Ectodermal cell (in vitro differentiated cells): ENCODE data around the gene PIGO.

Source experiments
- H3K27ac ChIP-seq: 2 replicates; pipeline ENCODE4 v1.7.0; 2013; ENCODE audit warnings: mild to moderate bottlenecking, low read depth, low read length; ENCODE audit not compliant: insufficient read depth, poor library complexity, severe bottlenecking
- H3K27me3 ChIP-seq: 2 replicates; pipeline ENCODE4 v1.7.0; 2013; ENCODE audit warnings: mild to moderate bottlenecking, low read length; ENCODE audit not compliant: insufficient read depth, control insufficient read depth, poor library complexity, severe bottlenecking
- H3K36me3 ChIP-seq: one replicate; pipeline ENCODE4 v1.7.0; 2013; ENCODE audit warnings: low read length; ENCODE audit not compliant: control insufficient read depth, insufficient read depth
- H3K4me1 ChIP-seq: one replicate; pipeline ENCODE4 v1.7.0; 2013; ENCODE audit warnings: low read length; ENCODE audit not compliant: control insufficient read depth, insufficient read depth
- H3K4me3 ChIP-seq: 2 replicates; pipeline ENCODE4 v1.7.0; 2013; ENCODE audit warnings: low read depth, low read length, control low read depth; ENCODE audit not compliant: insufficient read depth
- H3K9me3 ChIP-seq: 2 replicates; pipeline ENCODE4 v1.7.0; 2013; ENCODE audit warnings: mild to moderate bottlenecking, low read length, moderate library complexity; ENCODE audit not compliant: control insufficient read depth
- WGBS, 2 experiments: methylation state at CpG; one replicate each; pipeline ENCODE4 v1.1.7; 2013; ENCODE audit warnings: missing lambda C conversion rate in 2 of 2; 5-methylcytosine and 5-hydroxymethylcytosine counted together

The PIGO gene

DNA sequence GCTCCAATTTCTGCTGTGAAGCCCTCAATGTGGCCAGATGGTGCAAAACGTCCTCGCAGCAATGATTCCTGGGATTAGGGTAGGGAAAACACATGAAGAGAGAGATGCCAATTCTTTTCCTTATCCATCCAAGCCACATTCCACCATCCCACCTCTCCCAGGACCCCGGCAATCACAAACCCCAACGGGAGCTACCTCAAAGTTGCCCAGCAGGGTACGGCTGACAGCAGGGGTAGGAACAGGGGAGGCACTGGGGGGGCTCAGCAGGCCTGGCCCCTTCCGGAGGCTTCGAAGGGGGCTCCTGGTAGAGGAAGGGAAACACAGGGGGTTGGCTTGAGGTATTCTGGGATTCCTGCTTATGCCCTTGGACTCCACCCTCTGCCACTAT, 9.9 kb upstream of the PIGO start:
- Histone ChIP-seq H3K27me3 (no peaks in the 10 kb centered on the region), H3K4me1 (peaks cover 27% of the 10 kb centered on the region), H3K27ac (no peak overlapping the region), H3K4me3 (no peak overlapping the region), H3K9me3 (no peaks in the 10 kb centered on the region), H3K36me3 (peaks cover 30% of the 10 kb centered on the region)
- WGBS, 2 experiments, result 94 to 95% methylated on average over 7 of the region's 7 CpGs

- WGBS, 2 experiments, result 93 to 95% methylated on average over 12 to 13 of the region's 13 CpGs
- H3K4me1 ChIP-seq, result peaks cover 24% of the 10 kb centered on the region
- no peak overlapping the region for H3K4me3 ChIP-seq
- no peaks in the 10 kb centered on the region for H3K9me3 ChIP-seq
- no peak overlapping the region for H3K27ac ChIP-seq
- peaks cover 36% of the 10 kb centered on the region for H3K36me3 ChIP-seq
- no peaks in the 10 kb centered on the region for H3K27me3 ChIP-seq
Measured at GRCh38 chr9:35105571-35106342, 9.4 kb upstream of the PIGO start.

DNA sequence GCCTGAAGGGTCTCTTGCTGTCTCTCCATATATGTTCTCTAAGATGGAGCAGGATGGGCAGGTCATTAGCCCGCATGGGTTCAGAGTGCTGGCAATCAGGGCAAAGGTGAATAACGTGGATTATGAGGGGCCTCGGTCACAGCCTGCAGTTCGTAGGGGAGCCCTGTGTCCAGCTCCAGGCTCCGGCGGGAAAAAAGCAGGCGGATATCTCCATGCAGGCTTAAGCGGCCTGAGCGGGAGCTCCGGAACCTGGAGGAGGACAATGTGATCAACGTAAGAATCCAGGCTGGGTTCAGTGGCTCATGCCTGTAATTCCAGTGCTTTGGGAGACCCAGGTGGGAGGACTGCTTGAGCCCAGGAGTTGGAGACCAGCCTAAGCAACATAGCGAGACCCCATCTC, 8.7 kb upstream of the PIGO start:
- Histone ChIP-seq H3K36me3 (peaks cover 42% of the 10 kb centered on the region), H3K4me1 (peaks cover 18% of the 10 kb centered on the region), H3K27me3 (no peaks in the 10 kb centered on the region), H3K9me3 (no peaks in the 10 kb centered on the region), H3K4me3 (no peak overlapping the region), H3K27ac (no peak overlapping the region)
- 94 to 96% methylated on average over 11 to 12 of the region's 12 CpGs for WGBS, 2 experiments

DNA sequence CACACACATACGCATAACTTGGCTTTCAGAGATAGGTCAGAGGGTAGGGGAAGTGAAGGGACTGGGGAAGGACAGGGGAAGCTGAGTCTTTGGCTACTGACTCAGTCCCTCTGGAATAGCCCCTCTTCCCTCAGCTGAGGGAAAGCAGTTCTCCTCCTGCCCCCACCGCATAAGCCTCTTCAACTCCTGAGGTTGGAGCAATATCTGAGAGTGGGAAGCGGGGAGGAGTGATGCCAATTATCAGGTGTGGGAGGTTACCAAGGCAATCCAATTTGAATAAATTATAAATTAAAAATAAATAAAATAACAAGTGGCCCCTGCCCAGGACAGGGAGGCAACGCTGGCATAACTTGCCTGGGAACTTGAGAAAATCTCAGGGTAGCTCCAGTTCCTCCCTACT, 8.2 kb upstream of the PIGO start:
- no peaks in the 10 kb centered on the region for H3K9me3 ChIP-seq
- peak overlapping the region; percentile 51 for H3K4me3 ChIP-seq
- WGBS, 2 experiments, result 92 to 100% methylated on average over 2 to 4 of the region's 4 CpGs
- peaks cover 18% of the 10 kb centered on the region for H3K4me1 ChIP-seq
- H3K36me3 ChIP-seq, result peaks cover 47% of the 10 kb centered on the region
- peak overlapping the region; percentile 99 for H3K27ac ChIP-seq
- H3K27me3 ChIP-seq, result no peaks in the 10 kb centered on the region

DNA sequence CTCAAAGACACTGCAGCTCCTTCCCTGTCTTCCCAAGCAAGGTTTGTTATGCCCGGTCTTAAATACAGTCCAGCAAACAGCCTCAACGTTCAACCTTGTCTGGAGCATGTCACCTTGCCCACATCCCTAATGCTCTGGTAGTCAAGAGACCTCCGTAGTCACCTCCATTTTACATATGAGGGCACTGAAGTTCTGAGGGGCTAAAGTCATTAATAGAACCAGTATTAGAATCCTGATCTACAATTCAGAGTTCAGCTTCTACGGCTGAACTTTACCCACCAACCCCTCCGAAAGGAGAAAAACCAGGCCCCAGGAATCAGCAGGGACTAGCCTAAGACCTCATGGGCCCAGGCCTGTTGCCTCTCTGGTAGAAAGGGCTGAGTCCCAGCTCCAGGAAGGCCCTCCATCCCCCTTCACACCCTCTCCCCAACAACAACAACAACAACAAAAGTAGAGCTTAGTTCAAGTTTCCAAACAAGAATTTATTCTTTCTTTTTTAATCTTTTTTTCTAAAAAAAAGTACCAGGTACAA, 7.3 kb upstream of the PIGO start:
- 30% methylated on average over 5 of the region's 5 CpGs for WGBS, 2 experiments
- Histone ChIP-seq H3K4me3 (peak overlapping the region; percentile 51), H3K4me1 (peaks cover 18% of the 10 kb centered on the region), H3K36me3 (peaks cover 47% of the 10 kb centered on the region), H3K9me3 (no peaks in the 10 kb centered on the region), H3K27ac (peak overlapping the region; percentile 99), H3K27me3 (no peaks in the 10 kb centered on the region)

DNA sequence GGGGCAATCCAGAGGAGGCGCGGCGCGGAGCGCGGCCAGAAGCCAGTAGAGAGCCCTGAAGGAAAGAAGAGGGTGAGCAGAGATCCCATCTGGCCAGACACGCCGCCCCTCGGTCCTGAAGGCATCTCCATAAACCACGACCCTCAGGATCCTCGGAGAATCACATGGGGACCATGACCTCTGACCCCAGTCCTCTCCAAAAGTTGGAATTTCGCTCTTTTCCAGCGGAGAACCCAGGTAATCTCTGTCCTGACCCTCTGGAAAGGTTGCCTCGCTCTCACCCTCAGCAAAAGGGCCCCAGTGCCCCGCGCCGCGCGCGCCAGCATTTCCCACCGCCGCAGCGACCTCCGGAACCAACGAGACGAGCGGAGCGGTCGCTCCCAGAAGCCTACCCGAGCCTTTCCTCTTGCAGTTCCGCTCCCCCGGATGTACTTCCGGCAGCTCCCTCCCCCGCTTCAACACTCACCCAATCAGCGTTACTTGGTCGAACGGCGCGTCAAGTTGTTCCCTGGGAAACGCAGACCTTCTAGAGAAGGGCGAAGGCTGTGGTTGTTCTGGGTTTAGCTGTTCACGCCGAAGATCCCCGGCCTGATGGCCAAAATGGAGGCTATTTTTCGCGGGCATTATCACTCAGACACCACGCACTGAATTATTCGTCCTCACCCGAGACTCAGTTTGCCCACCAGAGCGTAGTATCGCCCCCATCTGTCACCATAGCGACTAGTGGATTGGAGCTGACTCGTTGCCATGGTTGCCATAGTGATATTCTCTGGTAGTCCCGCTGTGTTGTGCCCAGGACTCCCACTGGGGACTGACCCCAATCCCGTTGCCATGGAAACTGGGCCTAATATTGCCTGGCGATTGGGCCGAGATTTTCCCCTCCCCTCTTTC, 6.6 kb upstream of the PIGO start, which contains the start of gene STOML2:
Gene STOML2, minus strand, starts transcription at position 363 of the 891 bp plus-strand sequence. Its CDS starts 37 bp downstream, at position 326.
- Histone ChIP-seq H3K27me3 (no peaks in the 10 kb centered on the region), H3K9me3 (no peaks in the 10 kb centered on the region), H3K27ac (peak within 1 kb of the TSS; percentile 99), H3K4me3 (peak within 1 kb of the TSS; percentile 51), H3K4me1 (peaks cover 18% of the 10 kb centered on the region), H3K36me3 (peaks cover 45% of the 10 kb centered on the region)
- 0% methylated on average over 57 of the region's 57 CpGs for WGBS, 2 experiments

GRCh38 chr9:35102465-35102768, 6.0 kb upstream of the PIGO start:
- Histone ChIP-seq H3K27me3 (no peaks in the 10 kb centered on the region), H3K4me3 (peak overlapping the region; percentile 51), H3K9me3 (no peaks in the 10 kb centered on the region), H3K36me3 (peaks cover 42% of the 10 kb centered on the region), H3K4me1 (peaks cover 18% of the 10 kb centered on the region), H3K27ac (peak overlapping the region; percentile 6)
- WGBS, 2 experiments, result 8 to 9% methylated on average over 10 of the region's 10 CpGs

DNA sequence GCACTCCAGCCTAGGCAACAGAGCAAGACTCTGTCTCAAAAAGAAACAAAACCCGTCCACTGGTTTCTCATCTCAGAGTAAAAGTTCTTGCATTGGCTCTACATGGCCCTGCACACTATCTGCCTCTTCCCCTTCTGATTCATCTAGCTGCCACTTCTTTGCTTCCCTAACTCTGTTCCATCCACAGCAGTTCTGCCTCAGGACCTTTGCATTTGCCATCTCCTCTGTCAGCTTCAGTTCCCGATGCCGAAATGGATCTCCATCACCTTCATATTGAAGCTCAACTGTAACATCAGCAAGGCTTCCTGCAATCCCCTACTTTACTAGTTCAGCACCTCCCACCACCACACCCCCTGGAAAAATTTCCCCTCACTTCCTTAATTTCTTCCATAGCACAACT, 1.2 kb upstream of the PIGO start:
- 92 to 94% methylated on average over 3 of the region's 3 CpGs for WGBS, 2 experiments
- Histone ChIP-seq H3K36me3 (peaks cover 23% of the 10 kb centered on the region), H3K4me3 (no peak overlapping the region), H3K27me3 (no peaks in the 10 kb centered on the region), H3K9me3 (no peaks in the 10 kb centered on the region), H3K4me1 (peaks cover 6% of the 10 kb centered on the region), H3K27ac (no peak overlapping the region)

DNA sequence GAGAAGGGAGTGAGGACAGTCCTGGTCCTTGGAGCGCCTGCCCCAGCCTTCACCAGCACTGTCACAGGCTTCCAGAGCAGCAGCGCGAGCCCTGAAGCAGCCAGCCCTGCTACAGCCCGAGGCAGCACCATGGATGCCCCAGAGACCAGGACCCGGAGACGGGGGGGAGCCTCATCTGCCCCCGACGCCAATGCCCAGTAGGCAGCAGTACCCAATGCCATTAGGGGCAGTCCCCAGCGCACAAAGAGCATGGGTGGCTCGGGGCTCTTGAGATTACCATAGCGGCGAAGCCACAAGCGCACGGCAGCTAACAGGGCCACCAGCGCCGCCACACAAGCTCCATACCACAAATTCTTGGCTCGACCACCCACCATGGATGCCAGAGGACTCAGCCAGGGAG, 4.9 kb downstream of the PIGO start:
- Histone ChIP-seq H3K27me3 (no peaks in the 10 kb centered on the region), H3K36me3 (peaks cover 22% of the 10 kb centered on the region), H3K4me3 (no peak overlapping the region), H3K9me3 (no peaks in the 10 kb centered on the region), H3K27ac (no peak overlapping the region), H3K4me1 (no peaks in the 10 kb centered on the region)
- WGBS, 2 experiments, result 93 to 97% methylated on average over 17 of the region's 17 CpGs

- H3K36me3 ChIP-seq, result peaks cover 22% of the 10 kb centered on the region
- H3K4me3 ChIP-seq, result no peak overlapping the region
- WGBS, 2 experiments, result 97 to 99% methylated on average over 2 of the region's 2 CpGs
- H3K4me1 ChIP-seq, result no peaks in the 10 kb centered on the region
- H3K27me3 ChIP-seq, result no peaks in the 10 kb centered on the region
- no peak overlapping the region for H3K27ac ChIP-seq
- no peaks in the 10 kb centered on the region for H3K9me3 ChIP-seq
Measured at GRCh38 chr9:35089434-35089833, 7.0 kb downstream of the PIGO start.
